ACHN (cell line): ENCODE data around the gene MAP3K15.

ENCODE experiments used
- DNase-seq: peaks from one replicate; pipeline ENCODE4 v3.0.0-alpha.2; 2015
- in situ Hi-C: cut with HindIII; loops from 2 replicates; pipeline ENCODE4 v1.10.0; 2017; ENCODE audit warnings: low sequenced_read_pairs, low pct_ligation_motif_present, low pct_unique_long_range_greater_than_20kb

Gene MAP3K15, protein sequence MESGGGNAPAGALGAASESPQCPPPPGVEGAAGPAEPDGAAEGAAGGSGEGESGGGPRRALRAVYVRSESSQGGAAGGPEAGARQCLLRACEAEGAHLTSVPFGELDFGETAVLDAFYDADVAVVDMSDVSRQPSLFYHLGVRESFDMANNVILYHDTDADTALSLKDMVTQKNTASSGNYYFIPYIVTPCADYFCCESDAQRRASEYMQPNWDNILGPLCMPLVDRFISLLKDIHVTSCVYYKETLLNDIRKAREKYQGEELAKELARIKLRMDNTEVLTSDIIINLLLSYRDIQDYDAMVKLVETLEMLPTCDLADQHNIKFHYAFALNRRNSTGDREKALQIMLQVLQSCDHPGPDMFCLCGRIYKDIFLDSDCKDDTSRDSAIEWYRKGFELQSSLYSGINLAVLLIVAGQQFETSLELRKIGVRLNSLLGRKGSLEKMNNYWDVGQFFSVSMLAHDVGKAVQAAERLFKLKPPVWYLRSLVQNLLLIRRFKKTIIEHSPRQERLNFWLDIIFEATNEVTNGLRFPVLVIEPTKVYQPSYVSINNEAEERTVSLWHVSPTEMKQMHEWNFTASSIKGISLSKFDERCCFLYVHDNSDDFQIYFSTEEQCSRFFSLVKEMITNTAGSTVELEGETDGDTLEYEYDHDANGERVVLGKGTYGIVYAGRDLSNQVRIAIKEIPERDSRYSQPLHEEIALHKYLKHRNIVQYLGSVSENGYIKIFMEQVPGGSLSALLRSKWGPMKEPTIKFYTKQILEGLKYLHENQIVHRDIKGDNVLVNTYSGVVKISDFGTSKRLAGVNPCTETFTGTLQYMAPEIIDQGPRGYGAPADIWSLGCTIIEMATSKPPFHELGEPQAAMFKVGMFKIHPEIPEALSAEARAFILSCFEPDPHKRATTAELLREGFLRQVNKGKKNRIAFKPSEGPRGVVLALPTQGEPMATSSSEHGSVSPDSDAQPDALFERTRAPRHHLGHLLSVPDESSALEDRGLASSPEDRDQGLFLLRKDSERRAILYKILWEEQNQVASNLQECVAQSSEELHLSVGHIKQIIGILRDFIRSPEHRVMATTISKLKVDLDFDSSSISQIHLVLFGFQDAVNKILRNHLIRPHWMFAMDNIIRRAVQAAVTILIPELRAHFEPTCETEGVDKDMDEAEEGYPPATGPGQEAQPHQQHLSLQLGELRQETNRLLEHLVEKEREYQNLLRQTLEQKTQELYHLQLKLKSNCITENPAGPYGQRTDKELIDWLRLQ (N-terminal part only)

DNA sequence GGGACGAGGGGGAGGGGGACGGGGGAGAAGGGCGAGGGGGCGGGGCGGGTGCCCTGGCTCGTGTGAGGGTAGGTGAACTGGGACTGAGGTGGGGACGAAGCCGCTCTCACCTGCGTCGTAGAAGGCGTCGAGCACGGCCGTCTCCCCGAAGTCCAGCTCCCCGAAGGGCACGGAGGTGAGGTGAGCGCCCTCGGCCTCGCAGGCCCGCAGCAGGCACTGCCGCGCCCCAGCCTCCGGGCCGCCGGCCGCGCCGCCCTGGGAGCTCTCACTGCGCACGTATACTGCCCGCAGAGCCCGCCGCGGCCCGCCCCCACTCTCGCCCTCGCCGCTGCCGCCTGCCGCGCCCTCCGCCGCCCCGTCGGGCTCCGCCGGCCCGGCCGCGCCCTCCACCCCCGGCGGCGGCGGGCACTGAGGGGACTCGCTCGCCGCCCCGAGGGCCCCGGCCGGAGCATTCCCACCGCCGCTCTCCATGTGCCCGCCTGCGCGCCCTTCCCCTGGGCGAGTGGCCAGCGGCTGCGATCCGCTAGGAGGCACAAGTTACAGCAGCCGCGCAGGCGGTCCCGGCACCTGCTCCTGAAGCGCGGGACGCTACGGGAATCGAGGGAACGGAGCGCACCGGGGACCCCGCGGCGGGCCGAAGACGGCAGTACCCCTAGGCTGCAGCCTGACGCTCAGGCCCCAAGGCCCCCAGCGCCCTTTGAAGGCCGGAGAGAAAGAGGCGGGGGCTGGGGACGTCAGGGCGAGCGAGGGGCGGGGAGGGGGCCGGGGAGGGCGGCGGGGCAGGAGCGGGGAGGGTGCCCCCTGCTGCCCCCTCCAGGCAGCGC lies at the start of gene MAP3K15:
TSS of gene MAP3K15 (minus strand) at position 718 of the 824 bp plus-strand sequence. CDS start at position 471, 247 bp downstream.
- in situ Hi-C loops = no loop called here
- peak; percentile 50 for DNase-seq

DNA sequence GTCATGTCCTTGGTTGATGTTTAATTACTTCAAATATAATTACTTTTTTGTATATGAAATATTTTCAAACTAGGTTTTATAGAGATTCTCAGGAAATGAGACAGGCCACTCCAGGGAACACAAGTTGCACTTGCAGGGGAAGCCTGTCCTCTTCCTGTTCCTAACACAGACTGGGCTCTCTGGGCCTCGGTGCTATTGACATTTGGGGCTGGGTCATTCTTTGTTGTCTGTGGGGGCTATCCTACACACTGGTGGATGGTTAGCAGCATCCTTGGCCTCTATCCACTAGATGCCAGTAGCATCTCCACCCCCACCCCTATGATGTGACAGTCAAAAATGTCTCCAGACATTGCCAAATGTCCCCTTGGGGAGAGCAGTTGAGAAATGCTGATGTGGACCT lies 49.3 kb upstream of the MAP3K15 start:
- DNase-seq = no peak
- in situ Hi-C loops = no loop called here

DNA sequence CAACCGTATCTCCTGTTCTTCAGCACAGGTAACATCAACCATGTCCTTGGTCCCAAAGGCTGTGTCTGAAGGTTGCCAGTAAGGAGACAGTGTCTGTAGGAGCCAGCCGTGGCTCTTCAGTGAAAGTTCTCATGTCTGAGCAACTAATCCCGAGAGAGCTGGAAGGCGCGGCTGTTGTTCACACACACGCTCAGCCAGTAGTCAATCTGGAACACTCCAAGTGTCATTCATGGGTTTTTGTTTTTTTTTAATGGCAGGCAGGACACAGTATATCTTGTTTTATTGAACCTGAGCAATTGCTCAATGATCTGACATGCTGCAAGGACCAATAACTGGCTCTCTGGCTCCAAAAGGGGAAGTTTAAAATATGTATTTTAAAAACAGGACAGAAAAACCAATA lies 48.4 kb upstream of the MAP3K15 start:
- in situ Hi-C loops = no loop called here
- DNase-seq = no peak

DNA sequence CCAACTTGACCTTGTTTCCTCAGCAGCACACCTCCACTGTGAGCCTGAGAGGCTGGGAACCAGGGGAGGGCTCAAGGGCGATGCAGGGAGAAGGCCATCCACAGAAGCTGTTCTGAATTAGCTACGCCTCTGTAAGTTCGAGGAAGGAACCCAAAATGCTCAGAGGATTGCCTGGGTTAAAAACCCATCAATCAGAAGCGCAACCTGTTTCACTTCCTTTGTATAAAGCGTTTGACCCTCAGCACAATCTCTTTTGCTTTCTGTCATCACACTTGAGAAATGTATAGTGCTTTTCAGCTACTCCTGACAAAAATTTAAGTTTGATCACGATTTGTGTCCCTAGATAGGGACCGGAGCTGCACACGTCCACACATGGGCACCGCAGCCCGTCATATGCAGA lies 48.0 kb upstream of the MAP3K15 start:
- in situ Hi-C loops = no loop called here
- no peak for DNase-seq

DNA sequence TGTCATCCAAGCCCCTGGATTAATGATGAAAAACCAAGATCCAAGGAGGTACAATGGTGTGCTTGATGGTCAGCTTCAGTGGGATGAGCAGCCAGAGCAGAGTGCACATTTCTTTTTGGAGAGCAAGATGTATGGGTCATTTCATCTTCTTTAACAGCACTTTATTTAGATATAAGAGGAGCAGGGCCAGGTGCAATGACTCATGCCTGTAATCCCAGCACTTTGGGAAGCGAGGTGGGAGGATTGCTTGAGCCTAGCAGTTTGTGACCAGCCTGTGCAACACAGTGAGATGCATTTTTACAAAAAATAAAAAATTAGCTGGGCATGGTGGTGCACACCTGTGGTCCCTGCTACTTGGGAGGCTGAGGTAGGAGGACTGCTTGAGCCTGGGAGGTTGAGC lies 45.3 kb upstream of the MAP3K15 start:
- in situ Hi-C loops = no loop called here
- no peak for DNase-seq

DNA sequence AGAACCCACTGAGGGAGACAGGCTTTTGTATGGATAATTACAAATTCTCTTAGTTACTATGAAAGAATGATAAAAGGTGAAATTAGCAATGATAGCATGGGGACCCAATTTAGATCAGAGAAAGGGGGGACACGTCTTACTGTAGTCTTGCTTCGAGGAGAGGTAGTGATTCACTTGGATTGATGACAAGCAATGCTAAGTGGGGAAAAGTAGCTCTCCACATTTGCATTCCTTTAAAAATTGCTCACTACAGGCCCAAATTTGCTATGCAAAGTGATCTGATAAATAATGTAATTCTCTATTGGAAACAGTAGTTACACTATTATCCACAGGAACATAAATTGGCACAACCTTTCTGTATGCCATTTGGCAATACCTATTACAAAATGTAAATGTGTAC lies 42.5 kb upstream of the MAP3K15 start:
- no peak for DNase-seq

DNA sequence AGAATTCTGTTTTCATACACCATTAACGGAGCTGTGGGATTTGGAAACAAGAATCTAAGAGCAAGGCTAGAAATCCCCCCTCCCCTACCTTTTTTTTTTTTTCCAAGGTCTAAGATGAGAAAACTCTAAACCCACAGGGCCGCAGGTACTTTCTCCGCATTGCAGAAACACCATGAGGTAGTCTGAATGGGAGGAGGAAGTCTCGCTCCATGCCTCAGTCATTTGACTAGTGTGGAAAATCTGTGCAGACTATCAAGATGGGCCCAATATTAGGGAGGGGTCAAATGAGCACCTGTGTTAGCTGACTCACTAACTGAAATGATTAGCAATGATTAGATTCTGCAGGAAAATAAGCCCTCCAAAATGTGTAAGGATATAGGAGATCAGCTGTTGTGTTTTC lies 40.9 kb upstream of the MAP3K15 start:
- DNase-seq = no peak
- in situ Hi-C loops = no loop called here

More for the DNA sequence above, 42.5 kb upstream of the MAP3K15 start:
- in situ Hi-C loops = no loop called here

DNA sequence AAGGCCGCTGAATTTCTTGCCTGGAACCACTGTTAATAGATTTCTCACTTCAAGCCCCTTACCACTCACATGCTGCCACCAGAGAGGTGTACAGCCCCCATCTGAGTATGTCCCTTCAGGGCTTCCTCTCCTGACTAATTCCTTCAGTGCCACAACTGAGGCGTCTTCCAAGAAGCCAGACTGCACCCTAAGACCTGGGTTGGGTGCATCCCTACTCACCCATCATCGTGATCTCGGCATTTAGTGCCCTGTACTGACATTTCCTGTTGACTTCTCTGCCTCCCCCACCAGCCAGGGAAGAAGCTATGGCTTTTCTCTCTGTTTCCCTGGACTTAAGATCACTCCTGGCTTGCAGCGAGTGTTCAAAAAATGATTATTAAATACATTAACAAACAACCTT lies 40.4 kb upstream of the MAP3K15 start:
- DNase-seq = no peak
- in situ Hi-C loops = no loop called here

DNA sequence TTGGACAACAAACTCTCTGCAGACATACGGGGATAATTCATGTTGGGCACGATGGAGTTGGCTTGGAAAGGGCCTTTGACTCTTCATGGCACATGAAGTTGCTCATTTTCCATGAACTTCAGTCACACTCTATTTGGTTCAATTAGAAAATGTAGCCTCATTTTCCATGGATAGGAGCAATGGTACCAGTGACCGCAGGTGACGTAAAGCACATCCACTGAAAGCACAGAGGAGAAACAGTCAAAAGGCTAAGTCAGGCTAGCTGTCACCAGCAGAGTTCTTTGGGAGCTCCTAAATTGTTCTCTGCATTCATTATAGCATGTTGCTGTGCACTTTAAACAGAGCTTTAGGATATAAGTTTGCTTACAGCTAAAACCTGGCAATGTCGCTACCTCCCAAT lies 39.9 kb upstream of the MAP3K15 start:
- in situ Hi-C loops = no loop called here
- no peak for DNase-seq

DNA sequence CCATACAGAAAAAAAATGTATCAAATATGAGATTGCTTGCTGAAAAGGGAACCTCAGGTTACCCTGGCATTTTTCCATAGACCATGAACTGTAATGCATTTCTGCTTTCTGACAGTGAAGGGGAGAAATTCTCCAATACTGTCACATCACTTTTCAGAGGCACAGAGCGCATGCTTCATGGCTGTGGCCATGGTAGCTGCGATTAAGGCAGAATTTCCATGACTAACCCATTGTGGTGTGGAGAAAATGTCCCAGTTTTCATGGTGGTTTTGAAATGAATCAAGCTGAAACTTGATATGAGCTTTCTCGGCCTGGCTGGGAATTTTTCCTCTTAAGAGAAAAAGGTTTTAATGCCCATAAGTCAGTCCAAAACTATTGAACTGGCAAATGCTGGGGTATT lies 39.5 kb upstream of the MAP3K15 start:
- in situ Hi-C loops = no loop called here
- no peak for DNase-seq

DNA sequence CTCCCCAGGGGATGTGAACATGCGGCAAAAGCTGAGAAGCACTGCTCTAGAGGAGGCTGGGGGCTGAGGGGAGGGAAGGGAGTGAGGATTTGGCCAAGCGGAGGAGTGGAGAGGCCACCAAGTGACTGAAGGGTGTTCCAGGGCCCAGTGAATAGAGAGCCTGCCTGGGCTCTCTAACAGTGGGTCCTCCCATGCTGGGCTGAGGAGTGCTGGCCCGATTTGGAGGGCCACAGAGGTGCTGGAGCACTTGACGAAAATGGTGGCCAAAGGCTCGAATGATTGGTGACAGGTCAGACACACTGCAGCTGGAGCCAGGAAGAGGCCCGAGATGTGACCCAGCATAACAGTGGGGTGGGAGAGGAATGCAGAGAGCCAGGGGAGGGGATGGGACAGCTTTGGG lies 37.5 kb upstream of the MAP3K15 start:
- no peak for DNase-seq
- in situ Hi-C loops = no loop called here

DNA sequence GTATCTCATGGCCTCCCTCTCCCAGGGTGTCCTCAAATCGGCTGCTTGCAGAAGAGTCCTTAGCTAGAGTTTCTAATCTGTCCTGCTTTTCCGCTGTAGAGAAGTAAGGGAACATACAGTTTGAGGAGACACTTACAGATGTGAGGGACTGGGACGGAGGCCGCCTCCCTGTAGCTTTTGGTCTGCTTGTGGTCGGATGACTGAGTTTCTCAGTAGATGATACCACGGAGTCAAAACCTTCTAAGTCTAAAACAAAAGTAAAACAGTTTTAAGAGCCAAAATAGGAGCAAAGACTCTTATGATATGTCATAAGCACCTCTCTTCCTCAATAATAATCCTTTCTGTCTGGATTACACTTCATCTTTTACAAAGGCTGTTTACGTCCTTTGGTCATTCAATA lies 34.5 kb upstream of the MAP3K15 start:
- DNase-seq = no peak
- in situ Hi-C loops = no loop called here

DNA sequence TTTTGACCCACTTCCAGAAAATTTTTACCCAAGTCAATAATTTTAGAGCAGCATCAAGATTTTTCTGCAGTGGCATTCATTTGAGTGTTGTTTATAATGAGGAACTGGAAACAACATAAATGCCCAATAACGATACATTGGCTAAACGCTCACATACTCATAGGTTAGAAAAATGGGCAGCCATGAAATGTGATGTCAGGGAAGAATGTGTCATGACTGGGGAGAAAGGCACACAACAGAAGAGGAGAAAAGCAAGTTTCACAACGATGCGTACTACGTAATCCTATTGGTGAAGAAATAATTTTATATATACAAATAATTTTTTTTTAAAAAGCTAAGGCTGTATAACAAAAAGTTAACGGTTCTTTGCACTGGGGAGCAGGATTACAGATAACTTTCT lies 33.6 kb upstream of the MAP3K15 start:
- in situ Hi-C loops = no loop called here
- no peak for DNase-seq

DNA sequence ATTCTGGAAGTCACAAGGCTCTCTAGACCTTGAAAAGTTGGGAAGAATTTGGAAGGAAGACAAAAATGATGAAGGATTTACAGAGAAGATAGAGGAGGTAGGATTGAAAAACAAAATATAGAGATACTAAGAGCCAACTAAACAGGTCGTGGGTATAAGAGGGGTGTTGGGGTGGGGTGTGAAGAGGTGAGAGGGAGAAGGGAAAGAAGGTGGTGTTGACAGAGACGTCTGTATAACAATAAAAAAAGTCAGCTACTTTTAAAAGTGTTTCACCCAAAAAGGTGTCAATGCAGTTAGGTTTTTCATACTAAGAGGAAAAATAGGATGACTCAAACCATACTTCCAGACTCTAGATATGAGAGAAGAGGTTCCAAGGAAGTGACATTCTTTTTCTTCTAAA lies 33.0 kb upstream of the MAP3K15 start:
- in situ Hi-C loops = no loop called here
- no peak for DNase-seq

DNA sequence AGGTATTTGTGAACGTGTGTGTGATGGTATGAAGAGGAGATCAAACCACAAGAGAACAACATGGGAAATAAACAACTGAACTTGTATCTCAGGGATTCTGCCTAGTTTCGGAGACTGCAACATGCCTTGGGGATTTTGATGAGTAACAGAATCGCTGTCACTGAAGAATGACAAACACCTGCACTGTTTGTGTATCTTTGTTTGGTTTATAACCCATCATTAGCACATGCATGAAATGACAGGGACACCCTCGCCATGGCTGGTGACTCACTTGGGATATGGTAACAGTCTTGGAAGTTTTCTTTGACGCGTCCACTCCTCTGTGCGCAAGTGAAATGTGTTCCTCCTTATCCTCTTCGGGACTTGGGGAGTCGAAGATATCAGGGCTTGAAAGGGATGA lies 30.3 kb upstream of the MAP3K15 start:
- in situ Hi-C loops = no loop called here
- DNase-seq = no peak

DNA sequence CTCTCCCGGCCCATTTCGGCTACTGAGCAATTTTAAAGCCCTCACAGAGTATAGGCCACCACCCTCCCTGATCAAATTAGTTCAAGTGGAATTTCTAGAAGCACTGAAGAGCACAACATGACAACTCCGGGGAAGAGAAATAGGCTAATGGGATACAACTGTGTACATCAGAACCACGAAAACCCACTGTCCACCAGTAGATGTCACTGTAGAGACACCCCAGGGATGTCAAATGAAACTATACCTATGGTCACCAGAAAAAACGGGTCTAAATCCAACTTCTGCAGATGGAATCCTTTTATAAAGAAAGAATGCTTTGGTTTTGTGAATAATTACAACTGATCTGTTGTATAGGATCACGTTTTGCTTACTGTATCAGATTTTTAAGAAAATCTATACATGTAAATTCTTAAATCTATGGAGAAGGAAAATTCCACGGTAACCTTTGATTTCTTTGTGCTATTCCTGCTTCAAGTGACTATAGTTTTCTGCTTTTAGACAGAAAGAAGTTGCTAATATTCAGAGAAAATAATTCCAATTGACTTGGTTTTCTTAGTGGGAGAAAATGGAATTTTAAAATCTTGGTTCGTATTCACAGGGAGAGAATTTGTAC lies 29.5 kb upstream of the MAP3K15 start:
- in situ Hi-C loops = no loop called here
- peak; percentile 39 for DNase-seq

DNA sequence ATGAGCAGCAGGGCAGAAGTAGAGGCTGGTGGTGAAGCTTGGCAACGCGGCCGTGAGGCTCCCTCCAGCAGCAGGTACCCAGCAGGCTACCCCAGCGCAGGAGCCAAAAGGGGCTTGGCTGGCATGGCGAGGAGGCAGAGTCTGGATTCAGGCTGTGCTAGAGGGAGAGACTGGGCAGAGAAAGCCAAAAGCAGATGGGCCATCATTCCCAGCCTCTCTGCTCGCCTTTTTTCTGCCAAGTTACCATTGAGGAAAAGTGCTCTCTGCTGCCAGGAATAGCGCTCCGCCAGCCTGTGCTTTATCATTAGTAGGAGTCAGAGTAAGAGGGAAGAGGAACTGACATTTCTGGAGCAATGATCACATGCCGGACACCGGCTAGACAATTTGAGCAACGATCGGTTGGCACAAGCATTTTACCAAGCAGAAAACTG lies 28.7 kb upstream of the MAP3K15 start:
- no peak for DNase-seq
- in situ Hi-C loops = no loop called here
